HuH-7 (cell line): ENCODE data around the gene NADSYN1.
"Not testable (repeated sequence)": the region's sequence is repeated elsewhere in the genome, so short reads cannot be mapped to it uniquely, and the experiment has no call there.

Experiments used
- DNase-seq: peaks from one replicate; pipeline ENCODE4 v3.0.0; 2011; ENCODE audit warnings: low spot score

NADSYN1 gene

GRCh38 chr11:71453037-71453917 is at the start of gene NADSYN1:
Gene NADSYN1 (plus strand): TSS chr11:71453203. CDS start chr11:71453297, 94 bp downstream.
- peak; percentile 99 for DNase-seq

GRCh38 chr11:71404209-71404608 is 48.8 kb upstream of the NADSYN1 start:
- DNase-seq, result no peak

GRCh38 chr11:71406681-71407080 is 46.3 kb upstream of the NADSYN1 start:
- no peak for DNase-seq

GRCh38 chr11:71407356-71407755 is 45.6 kb upstream of the NADSYN1 start:
- DNase-seq, result no peak

GRCh38 chr11:71408826-71409225 is 44.2 kb upstream of the NADSYN1 start:
- no peak for DNase-seq

- DNase-seq, result no peak
Observed at GRCh38 chr11:71410363-71410966, 42.5 kb upstream of the NADSYN1 start.

GRCh38 chr11:71414645-71415044 is 38.4 kb upstream of the NADSYN1 start:
- no peak for DNase-seq

- no peak for DNase-seq
Observed at GRCh38 chr11:71418643-71419042, 34.4 kb upstream of the NADSYN1 start.

- DNase-seq, result peak; percentile 88
Observed at GRCh38 chr11:71420455-71421241, 32.4 kb upstream of the NADSYN1 start.

GRCh38 chr11:71421392-71421950 is 31.5 kb upstream of the NADSYN1 start:
- no peak for DNase-seq

- not testable (repeated sequence) for DNase-seq
Observed at GRCh38 chr11:71422318-71422717, 30.7 kb upstream of the NADSYN1 start.

GRCh38 chr11:71423181-71423790 is 29.7 kb upstream of the NADSYN1 start:
- no peak for DNase-seq

- no peak for DNase-seq
Observed at GRCh38 chr11:71425409-71425808, 27.6 kb upstream of the NADSYN1 start.

- DNase-seq, result no peak
Observed at GRCh38 chr11:71425860-71426259, 27.1 kb upstream of the NADSYN1 start.

- DNase-seq, result no peak
Observed at GRCh38 chr11:71426413-71426812, 26.6 kb upstream of the NADSYN1 start.

GRCh38 chr11:71428861-71429435 is 24.1 kb upstream of the NADSYN1 start:
- DNase-seq, result no peak

GRCh38 chr11:71429701-71430100 is 23.3 kb upstream of the NADSYN1 start:
- no peak for DNase-seq

GRCh38 chr11:71430166-71430565 is 22.8 kb upstream of the NADSYN1 start:
- DNase-seq, result no peak

GRCh38 chr11:71431271-71431670 is 21.7 kb upstream of the NADSYN1 start:
- no peak for DNase-seq

- DNase-seq, result no peak
Observed at GRCh38 chr11:71432761-71433647, 20.0 kb upstream of the NADSYN1 start.
